Naive thymus-derived CD4-positive, alpha-beta T cell (primary cell): ENCODE results near the gene UBA6. TPM values are rescaled to one million over a fixed set of nuclear protein-coding genes. Genes with fewer than 3 reads are reported as not detected.

ENCODE experiments used
- ATAC-seq: fragments of 150-1000 bp; cut with Tn5 transposase; 2 replicates; pipeline ENCODE4 v1.10.0; 2021; ENCODE audit warnings: mild to moderate bottlenecking, moderate library complexity
- CTCF ChIA-PET: fragments of 350-600 bp; sonication (Branson Sonifier 250); formaldehyde crosslinking; loops from one replicate; lab custom pipeline; 2021; ENCODE audit warnings: antibody characterized with exemption; lab: Charles Lee
- POLR2A ChIA-PET: fragments of 350-600 bp; sonication (Branson Sonifier 250); formaldehyde crosslinking; loops from one replicate; lab custom pipeline; 2021; ENCODE audit warnings: antibody characterized with exemption, inconsistent platforms; lab: Charles Lee
- DNase-seq, 9 donors: peaks; one replicate each; pipeline versions ENCODE4 v3.0.0 to v3.0.0-alpha.2; 2020 to 2022; ENCODE audit warnings: mixed read lengths in 1 of 9
- H3K27ac ChIP-seq: one replicate; pipeline ENCODE4 v1.7.0; 2013; ENCODE audit warnings: mild to moderate bottlenecking, low read depth, low read length, moderate library complexity
- H3K27me3 ChIP-seq, 2 donors: one replicate each; pipeline ENCODE4 v1.7.0; 2013; ENCODE audit warnings: low read length in 2 of 2, mild to moderate bottlenecking in 2 of 2, moderate library complexity in 2 of 2; ENCODE audit not compliant: control insufficient read depth in 2 of 2, insufficient read depth in 2 of 2
- H3K36me3 ChIP-seq, 3 experiments: 1 replicate in 2 of 3; 2 replicates in 1 of 3; pipeline ENCODE4 v1.7.0; 2013; ENCODE audit warnings: low read length in 3 of 3, mild to moderate bottlenecking in 3 of 3, moderate library complexity in 1 of 3; ENCODE audit not compliant: insufficient read depth in 3 of 3, control insufficient read depth in 2 of 3
- H3K4me1 ChIP-seq, 2 donors: one replicate each; pipeline ENCODE4 v1.7.0; 2013; ENCODE audit warnings: low read length in 2 of 2, mild to moderate bottlenecking in 2 of 2, moderate library complexity in 1 of 2; ENCODE audit not compliant: control insufficient read depth in 2 of 2, insufficient read depth in 2 of 2
- H3K4me3 ChIP-seq: 2 replicates; pipeline ENCODE4 v1.7.0; 2013; ENCODE audit warnings: mild to moderate bottlenecking, low read length
- H3K9me3 ChIP-seq, 3 experiments: 1 replicate in 2 of 3; 2 replicates in 1 of 3; pipeline ENCODE4 v1.7.0; 2013; ENCODE audit warnings: low read length in 3 of 3; ENCODE audit not compliant: control insufficient read depth in 2 of 3
- H3K27ac Mint-ChIP-seq, 9 donors: one replicate each; pipeline ENCODE4 v1.8.0; 2020 to 2022; ENCODE audit warnings: mixed read lengths in 9 of 9, mild to moderate bottlenecking in 8 of 9, moderate library complexity in 5 of 9, inconsistent platforms in 2 of 9
- H3K27me3 Mint-ChIP-seq, 5 donors: one replicate each; pipeline ENCODE4 v1.8.0; 2021 to 2022; ENCODE audit warnings: mixed read lengths in 5 of 5, mild to moderate bottlenecking in 1 of 5
- H3K36me3 Mint-ChIP-seq, 5 donors: one replicate each; pipeline ENCODE4 v1.8.0; 2020 to 2022; ENCODE audit warnings: mixed read lengths in 5 of 5, mild to moderate bottlenecking in 3 of 5, inconsistent platforms in 1 of 5
- H3K4me1 Mint-ChIP-seq, 7 donors: one replicate each; pipeline ENCODE4 v1.8.0; 2020 to 2022; ENCODE audit warnings: mixed read lengths in 7 of 7, mild to moderate bottlenecking in 3 of 7, inconsistent platforms in 1 of 7
- H3K4me3 Mint-ChIP-seq, 10 donors: one replicate each; pipeline ENCODE4 v1.8.0; 2020 to 2022; ENCODE audit warnings: mild to moderate bottlenecking in 10 of 10, mixed read lengths in 10 of 10, moderate library complexity in 6 of 10, inconsistent platforms in 2 of 10
- H3K9me3 Mint-ChIP-seq, 11 donors: one replicate each; pipeline ENCODE4 v1.8.0; 2020 to 2022; ENCODE audit warnings: mixed read lengths in 11 of 11, mild to moderate bottlenecking in 4 of 11, inconsistent platforms in 1 of 11, moderate library complexity in 1 of 11
- intact Hi-C, 2 donors: fragments of 100-400 bp; cut with micrococcal nuclease; formaldehyde crosslinking; loops; one replicate each; pipeline ENCODE4 v1.15.1; 2023
- polyA plus RNA-seq, 2 donors: library from polyadenylated mRNA; unstranded; fragments of 300-500 nt; fragmentation: Illumina TruSeq; gene quantifications; one replicate each; pipeline ENCODE4 v1.2.3, GENCODE V29; 2021
- total RNA-seq, 6 experiments: library from RNA in 5 of 6; stranded (reverse) in 5 of 6; gene quantifications; 1 replicate in 5 of 6; 2 replicates in 1 of 6; pipeline ENCODE4 v1.2.3 and lab custom pipeline; 2021 to 2026

Gene UBA6
- total and polyA plus RNA-seq, 7 experiments from 2014 or later = 14.9 to 84.4 (median 36.5) TPM

- Histone ChIP-seq H3K27me3 (no peaks in the 10 kb centered on the region), H3K4me1 (no peaks in the 10 kb centered on the region), H3K27ac (no peak overlapping the region), H3K36me3 (peaks cover 0 to 22% (median 0%) of the 10 kb centered on the region in 3 experiments), H3K9me3 (no peaks in the 10 kb centered on the region), H3K4me3 (no peak overlapping the region)
- peaks cover 0 to 19% (median 3%) of the 10 kb centered on the region in 7 donors for H3K4me1 Mint-ChIP-seq
- H3K27me3 Mint-ChIP-seq = no peaks in the 10 kb centered on the region
- CTCF ChIA-PET = interaction anchor here (1.1 kb wide), 1 partner anchor 169 kb away, joined by 3 read pairs; no protein-coding TSS in a partner anchor
- no peak overlapping the region for H3K4me3 Mint-ChIP-seq
- peaks cover 4 to 61% (median 22%) of the 10 kb centered on the region in 5 donors for H3K36me3 Mint-ChIP-seq
- peak overlapping the region in 1 of 9 donors; percentile 17 for H3K27ac Mint-ChIP-seq
- ATAC-seq (no peak), DNase-seq (no peak)
- intact Hi-C loops = no loop called here
- peaks cover 0 to 5% (median 0%) of the 10 kb centered on the region in 11 donors for H3K9me3 Mint-ChIP-seq
- POLR2A ChIA-PET = no interaction called here
Observed at GRCh38 chr4:67718848-67719247, 17.9 kb upstream of the UBA6 start.

- peaks cover 0 to 28% (median 0%) of the 10 kb centered on the region in 3 experiments for H3K36me3 ChIP-seq
- no peak overlapping the region for H3K27ac Mint-ChIP-seq
- H3K4me3 Mint-ChIP-seq = no peak overlapping the region
- no peaks in the 10 kb centered on the region for H3K9me3 ChIP-seq
- intact Hi-C loops = no loop called here
- peaks cover 0 to 28% (median 8%) of the 10 kb centered on the region in 7 donors for H3K4me1 Mint-ChIP-seq
- H3K4me3 ChIP-seq = no peak overlapping the region
- no peak overlapping the region for H3K27ac ChIP-seq
- POLR2A ChIA-PET = interaction anchor here (0.9 kb wide), 1 partner anchor 182 kb away, joined by 3 read pairs; no protein-coding TSS in a partner anchor
- DNase-seq (no peak), ATAC-seq (no peak)
- H3K36me3 Mint-ChIP-seq = peaks cover 4 to 59% (median 26%) of the 10 kb centered on the region in 5 donors
- H3K4me1 ChIP-seq = no peaks in the 10 kb centered on the region
- no peaks in the 10 kb centered on the region for H3K27me3 ChIP-seq
- H3K9me3 Mint-ChIP-seq = peaks cover 0 to 2% (median 0%) of the 10 kb centered on the region in 11 donors
- H3K27me3 Mint-ChIP-seq = no peaks in the 10 kb centered on the region
- CTCF ChIA-PET = interaction anchor here (1.3 kb wide), 1 partner anchor 29 kb away, joined by 6 read pairs; no protein-coding TSS in a partner anchor
Observed at GRCh38 chr4:67717586-67717985, 16.6 kb upstream of the UBA6 start.

- DNase-seq (no peak), ATAC-seq (no peak)
- Histone ChIP-seq H3K27ac (no peak overlapping the region), H3K4me3 (no peak overlapping the region), H3K36me3 (peaks cover 0 to 19% (median 0%) of the 10 kb centered on the region in 3 experiments), H3K9me3 (no peaks in the 10 kb centered on the region), H3K4me1 (no peaks in the 10 kb centered on the region), H3K27me3 (no peaks in the 10 kb centered on the region)
- no peaks in the 10 kb centered on the region for H3K27me3 Mint-ChIP-seq
- H3K4me1 Mint-ChIP-seq = peaks cover 5 to 30% (median 20%) of the 10 kb centered on the region in 7 donors
- ChIA-PET CTCF (interaction anchor here (0.6 kb wide), 1 partner anchor 13 kb away, joined by 3 read pairs; no protein-coding TSS in a partner anchor), POLR2A (no interaction called here)
- H3K27ac Mint-ChIP-seq = no peak overlapping the region
- intact Hi-C loops = loop anchor here in 1 of 2 donors (1.0 kb wide), 1 partner anchor 14 kb away; the partner anchor contains the start of gene UBA6
- peaks cover 0 to 50% (median 24%) of the 10 kb centered on the region in 5 donors for H3K36me3 Mint-ChIP-seq
- no peak overlapping the region for H3K4me3 Mint-ChIP-seq
- H3K9me3 Mint-ChIP-seq = no peaks in the 10 kb centered on the region
Observed at GRCh38 chr4:67714955-67715354, 14.0 kb upstream of the UBA6 start.

- ATAC-seq (no peak), DNase-seq (peak in 1 of 9 donors; percentile 52)
- Histone ChIP-seq H3K36me3 (peaks cover 0 to 19% (median 0%) of the 10 kb centered on the region in 3 experiments), H3K27me3 (no peaks in the 10 kb centered on the region), H3K4me3 (no peak overlapping the region), H3K27ac (no peak overlapping the region), H3K4me1 (no peaks in the 10 kb centered on the region), H3K9me3 (no peaks in the 10 kb centered on the region)
- Mint-ChIP-seq H3K4me1 (peaks cover 5 to 30% (median 20%) of the 10 kb centered on the region in 7 donors), H3K27me3 (no peaks in the 10 kb centered on the region), H3K36me3 (peaks cover 0 to 56% (median 29%) of the 10 kb centered on the region in 5 donors), H3K9me3 (no peaks in the 10 kb centered on the region), H3K27ac (peak overlapping the region in 1 of 9 donors; percentile 76), H3K4me3 (peak overlapping the region in 1 of 10 donors; percentile 12)
- CTCF ChIA-PET = no interaction called here
- POLR2A ChIA-PET = no interaction called here
- intact Hi-C loops = loop anchor here in 1 of 2 donors (1.0 kb wide), 1 partner anchor 13 kb away; the partner anchor contains the start of gene UBA6
Observed at GRCh38 chr4:67714248-67714583, 13.3 kb upstream of the UBA6 start.

- peak overlapping the region in 3 of 9 donors; percentile 40 to 76 (median 48) for H3K27ac Mint-ChIP-seq
- CTCF ChIA-PET = no interaction called here
Observed at GRCh38 chr4:67713529-67714247, 12.7 kb upstream of the UBA6 start.

GRCh38 chr4:67712650-67713528, 11.9 kb upstream of the UBA6 start:
- Mint-ChIP-seq H3K9me3 (peaks cover 0 to 8% (median 0%) of the 10 kb centered on the region in 11 donors), H3K27ac (peak overlapping the region in 3 of 9 donors; percentile 1 to 36 (median 9)), H3K36me3 (peaks cover 0 to 60% (median 36%) of the 10 kb centered on the region in 5 donors), H3K4me3 (no peak overlapping the region), H3K27me3 (no peaks in the 10 kb centered on the region), H3K4me1 (peaks cover 6 to 31% (median 30%) of the 10 kb centered on the region in 7 donors)
- intact Hi-C loops = no loop called here
- no peaks in the 10 kb centered on the region for H3K9me3 ChIP-seq
- no peak overlapping the region for H3K4me3 ChIP-seq
- H3K27me3 ChIP-seq = no peaks in the 10 kb centered on the region
- CTCF ChIA-PET = interaction anchor here (0.6 kb wide), 1 partner anchor 528 kb away, joined by 3 read pairs; no protein-coding TSS in a partner anchor
- H3K36me3 ChIP-seq = peaks cover 0 to 19% (median 0%) of the 10 kb centered on the region in 3 experiments
- POLR2A ChIA-PET = no interaction called here
- no peak for ATAC-seq
- H3K4me1 ChIP-seq = no peaks in the 10 kb centered on the region
- DNase-seq = no peak
- H3K27ac ChIP-seq = no peak overlapping the region

More at GRCh38 chr4:67713529-67714247, 12.7 kb upstream of the UBA6 start:
- ATAC-seq = no peak
- no peaks in the 10 kb centered on the region for H3K27me3 Mint-ChIP-seq
- POLR2A ChIA-PET = no interaction called here
- Histone ChIP-seq H3K9me3 (no peaks in the 10 kb centered on the region), H3K36me3 (peaks cover 0 to 19% (median 0%) of the 10 kb centered on the region in 3 experiments), H3K27me3 (no peaks in the 10 kb centered on the region), H3K27ac (no peak overlapping the region), H3K4me1 (no peaks in the 10 kb centered on the region), H3K4me3 (no peak overlapping the region)
- peak overlapping the region in 1 of 10 donors; percentile 12 for H3K4me3 Mint-ChIP-seq
- peaks cover 5 to 30% (median 22%) of the 10 kb centered on the region in 7 donors for H3K4me1 Mint-ChIP-seq
- peaks cover 0 to 57% (median 29%) of the 10 kb centered on the region in 5 donors for H3K36me3 Mint-ChIP-seq
- DNase-seq = no peak
- peaks cover 0 to under 1% (median 0%) of the 10 kb centered on the region in 11 donors for H3K9me3 Mint-ChIP-seq
- intact Hi-C loops = loop anchor here in 1 of 2 donors (1.0 kb wide), 1 partner anchor 12 kb away; the partner anchor contains the start of gene UBA6
